Immature natural killer cell (primary cell): Measurements from ENCODE around the gene RUSC2. TPM values are rescaled to one million over a fixed set of nuclear protein-coding genes. Genes with fewer than 3 reads are reported as not detected.

Experiments used
- DNase-seq, 3 donors: peaks; one replicate each; pipeline ENCODE4 v3.0.0; 2022; ENCODE audit warnings: mixed read lengths in 1 of 3
- H3K27ac Mint-ChIP-seq, 6 donors: one replicate each; pipeline ENCODE4 v1.8.0; 2020; ENCODE audit warnings: mixed read lengths in 6 of 6, mild to moderate bottlenecking in 5 of 6, inconsistent platforms in 4 of 6, moderate library complexity in 3 of 6
- H3K27me3 Mint-ChIP-seq, 3 donors: one replicate each; pipeline ENCODE4 v1.8.0; 2020 to 2021; ENCODE audit warnings: low read depth in 3 of 3, mild to moderate bottlenecking in 3 of 3, mixed read lengths in 3 of 3, moderate library complexity in 3 of 3, inconsistent platforms in 1 of 3
- H3K36me3 Mint-ChIP-seq, 3 donors: one replicate each; pipeline ENCODE4 v1.8.0; 2020; ENCODE audit warnings: mixed read lengths in 3 of 3, inconsistent platforms in 2 of 3, mild to moderate bottlenecking in 2 of 3
- H3K4me1 Mint-ChIP-seq, 2 donors: one replicate each; pipeline ENCODE4 v1.8.0; 2020; ENCODE audit warnings: inconsistent platforms in 2 of 2, mild to moderate bottlenecking in 2 of 2, mixed read lengths in 2 of 2, moderate library complexity in 1 of 2
- H3K4me3 Mint-ChIP-seq, 5 donors: one replicate each; pipeline ENCODE4 v1.8.0; 2020; ENCODE audit warnings: mild to moderate bottlenecking in 5 of 5, mixed read lengths in 5 of 5, inconsistent platforms in 3 of 5, moderate library complexity in 3 of 5
- H3K9me3 Mint-ChIP-seq, 6 donors: one replicate each; pipeline ENCODE4 v1.8.0; 2020; ENCODE audit warnings: mild to moderate bottlenecking in 6 of 6, mixed read lengths in 6 of 6, inconsistent platforms in 4 of 6, moderate library complexity in 3 of 6
- polyA plus RNA-seq, 3 donors: library from polyadenylated mRNA; unstranded; fragments of 300-500 nt; fragmentation: Illumina TruSeq; gene quantifications; one replicate each; pipeline ENCODE4 v1.2.3, GENCODE V29; 2021

The RUSC2 gene
- polyA plus RNA-seq, 3 donors from 2014 or later = 0.44 to 0.69 TPM; not detected in 1

GRCh38 chr9:35500130-35500748, 10.3 kb downstream of the RUSC2 start:
- no peak for DNase-seq
- Mint-ChIP-seq H3K36me3 (no peaks in the 10 kb centered on the region), H3K4me3 (no peak overlapping the region), H3K4me1 (peaks cover 0 to 8% of the 10 kb centered on the region in 2 donors), H3K9me3 (no peaks in the 10 kb centered on the region), H3K27ac (no peak overlapping the region), H3K27me3 (peaks cover 0 to 3% (median 2%) of the 10 kb centered on the region in 3 donors)

DNA sequence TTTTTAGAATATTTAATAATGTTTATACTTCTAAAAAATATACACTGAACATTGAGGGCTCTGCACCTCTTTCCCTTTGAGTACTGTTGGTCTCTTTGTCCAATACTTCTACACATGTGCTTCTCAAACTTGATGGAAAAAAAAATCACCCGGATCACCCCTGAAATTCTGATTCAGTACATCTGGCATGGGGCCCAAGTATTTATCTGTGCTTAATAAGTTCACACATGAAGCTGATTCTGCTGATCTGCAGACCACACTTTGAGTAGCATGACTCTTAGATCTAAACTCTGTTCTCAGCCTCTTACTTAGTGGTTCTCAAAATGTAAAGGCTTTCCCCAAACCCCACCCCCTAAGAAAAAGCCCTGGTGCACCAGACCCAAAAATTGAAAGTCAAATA, 12.0 kb downstream of the RUSC2 start:
- Mint-ChIP-seq H3K27me3 (peaks cover 0 to 2% (median 0%) of the 10 kb centered on the region in 3 donors), H3K4me3 (no peak overlapping the region), H3K27ac (no peak overlapping the region), H3K9me3 (no peaks in the 10 kb centered on the region), H3K4me1 (peaks cover 0 to 8% of the 10 kb centered on the region in 2 donors), H3K36me3 (no peaks in the 10 kb centered on the region)
- no peak for DNase-seq

- Mint-ChIP-seq H3K9me3 (no peaks in the 10 kb centered on the region), H3K4me1 (no peaks in the 10 kb centered on the region), H3K36me3 (no peaks in the 10 kb centered on the region)
Measured at GRCh38 chr9:35506359-35506758, 16.4 kb downstream of the RUSC2 start.

GRCh38 chr9:35508069-35508468, 18.2 kb downstream of the RUSC2 start:
- H3K27me3 Mint-ChIP-seq = peaks cover 0 to 5% (median 0%) of the 10 kb centered on the region in 3 donors
- H3K36me3 Mint-ChIP-seq = no peaks in the 10 kb centered on the region
- no peak overlapping the region for H3K27ac Mint-ChIP-seq
- H3K9me3 Mint-ChIP-seq = no peaks in the 10 kb centered on the region
- H3K4me1 Mint-ChIP-seq = no peaks in the 10 kb centered on the region
- no peak overlapping the region for H3K4me3 Mint-ChIP-seq
- DNase-seq = no peak

More at GRCh38 chr9:35506359-35506758, 16.4 kb downstream of the RUSC2 start:
- no peak for DNase-seq
- Mint-ChIP-seq H3K27ac (peak overlapping the region in 1 of 6 donors; percentile 12), H3K4me3 (no peak overlapping the region), H3K27me3 (peaks cover 0 to 6% (median 0%) of the 10 kb centered on the region in 3 donors)

- H3K27ac Mint-ChIP-seq = no peak overlapping the region
- H3K4me3 Mint-ChIP-seq = no peak overlapping the region
- no peaks in the 10 kb centered on the region for H3K9me3 Mint-ChIP-seq
- no peaks in the 10 kb centered on the region for H3K4me1 Mint-ChIP-seq
- H3K27me3 Mint-ChIP-seq = peaks cover 0 to 4% (median 0%) of the 10 kb centered on the region in 3 donors
- no peaks in the 10 kb centered on the region for H3K36me3 Mint-ChIP-seq
- DNase-seq = no peak
Measured at GRCh38 chr9:35510383-35510753, 20.5 kb downstream of the RUSC2 start.

DNA sequence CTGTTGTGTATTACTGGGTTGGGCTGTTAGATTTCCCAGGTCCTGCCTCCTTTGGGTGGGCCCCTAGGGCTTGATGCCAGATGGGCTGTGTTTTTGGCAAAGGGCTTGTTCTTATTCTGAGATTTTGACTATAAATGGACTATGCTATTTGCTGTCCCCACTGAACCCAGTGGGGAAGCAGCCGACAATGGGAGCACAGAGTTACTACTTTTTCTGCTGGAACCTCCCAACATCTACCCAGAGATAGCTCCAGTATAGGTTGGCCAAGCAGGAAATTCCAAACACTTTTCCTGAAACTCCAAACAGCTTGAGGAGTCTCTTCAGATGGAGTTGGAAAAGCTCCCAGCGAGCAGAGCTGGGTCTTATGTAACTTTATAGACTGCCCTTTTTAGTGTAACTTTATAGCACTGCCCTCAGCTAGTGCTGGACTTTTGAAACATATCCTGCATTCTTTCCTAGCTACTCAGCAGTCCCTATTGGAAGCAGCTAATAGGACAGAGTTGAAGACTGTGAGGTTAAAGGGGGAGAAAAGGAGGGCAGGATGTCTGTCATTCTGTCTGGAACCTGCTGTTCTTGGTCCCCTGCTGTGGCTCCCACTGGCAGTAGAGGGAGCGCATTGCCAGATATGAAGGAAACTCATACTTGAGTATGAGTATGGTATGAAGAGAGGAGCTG, 21.0 kb downstream of the RUSC2 start:
- Mint-ChIP-seq H3K4me1 (no peaks in the 10 kb centered on the region), H3K27ac (no peak overlapping the region), H3K9me3 (no peaks in the 10 kb centered on the region), H3K27me3 (peaks cover 0 to 4% (median 0%) of the 10 kb centered on the region in 3 donors), H3K4me3 (no peak overlapping the region), H3K36me3 (no peaks in the 10 kb centered on the region)
- no peak for DNase-seq

GRCh38 chr9:35511453-35511852, 21.5 kb downstream of the RUSC2 start:
- DNase-seq = no peak
- Mint-ChIP-seq H3K36me3 (no peaks in the 10 kb centered on the region), H3K4me3 (no peak overlapping the region), H3K27ac (no peak overlapping the region), H3K27me3 (peaks cover 0 to 4% (median 0%) of the 10 kb centered on the region in 3 donors), H3K9me3 (no peaks in the 10 kb centered on the region), H3K4me1 (no peaks in the 10 kb centered on the region)

GRCh38 chr9:35515766-35516165, 25.9 kb downstream of the RUSC2 start:
- peaks cover 0 to 2% (median 0%) of the 10 kb centered on the region in 3 donors for H3K27me3 Mint-ChIP-seq
- no peak overlapping the region for H3K27ac Mint-ChIP-seq
- no peaks in the 10 kb centered on the region for H3K4me1 Mint-ChIP-seq
- no peaks in the 10 kb centered on the region for H3K36me3 Mint-ChIP-seq
- DNase-seq = no peak
- no peak overlapping the region for H3K4me3 Mint-ChIP-seq
- no peaks in the 10 kb centered on the region for H3K9me3 Mint-ChIP-seq

DNA sequence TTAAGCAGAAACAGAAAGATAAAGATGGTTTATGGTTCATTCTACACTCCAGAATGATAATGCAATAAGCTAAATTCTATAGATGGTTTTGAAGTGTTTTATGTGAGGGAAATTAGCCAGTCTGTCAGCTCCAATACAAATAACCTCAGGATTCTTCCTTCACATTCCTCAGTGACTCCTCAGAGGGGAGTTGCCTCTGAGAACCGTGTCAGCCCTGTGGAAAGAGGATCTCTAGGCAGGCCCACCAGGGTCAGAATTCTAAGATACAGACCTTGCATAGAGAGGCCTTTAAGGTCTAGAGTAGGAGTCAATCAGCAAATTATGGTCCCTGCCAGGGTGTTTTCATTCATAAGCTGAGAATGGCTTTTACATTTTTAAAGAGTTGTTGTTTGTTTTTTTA, 26.6 kb downstream of the RUSC2 start:
- no peaks in the 10 kb centered on the region for H3K4me1 Mint-ChIP-seq
- no peaks in the 10 kb centered on the region for H3K9me3 Mint-ChIP-seq
- no peak for DNase-seq
- H3K4me3 Mint-ChIP-seq = no peak overlapping the region
- no peak overlapping the region for H3K27ac Mint-ChIP-seq
- H3K36me3 Mint-ChIP-seq = no peaks in the 10 kb centered on the region
- peaks cover 0 to 2% (median 0%) of the 10 kb centered on the region in 3 donors for H3K27me3 Mint-ChIP-seq

- Mint-ChIP-seq H3K4me1 (no peaks in the 10 kb centered on the region), H3K27me3 (peaks cover 0 to 2% (median 0%) of the 10 kb centered on the region in 3 donors), H3K9me3 (no peaks in the 10 kb centered on the region), H3K36me3 (no peaks in the 10 kb centered on the region), H3K27ac (no peak overlapping the region), H3K4me3 (no peak overlapping the region)
- no peak for DNase-seq
Measured at GRCh38 chr9:35517131-35517530, 27.2 kb downstream of the RUSC2 start.

DNA sequence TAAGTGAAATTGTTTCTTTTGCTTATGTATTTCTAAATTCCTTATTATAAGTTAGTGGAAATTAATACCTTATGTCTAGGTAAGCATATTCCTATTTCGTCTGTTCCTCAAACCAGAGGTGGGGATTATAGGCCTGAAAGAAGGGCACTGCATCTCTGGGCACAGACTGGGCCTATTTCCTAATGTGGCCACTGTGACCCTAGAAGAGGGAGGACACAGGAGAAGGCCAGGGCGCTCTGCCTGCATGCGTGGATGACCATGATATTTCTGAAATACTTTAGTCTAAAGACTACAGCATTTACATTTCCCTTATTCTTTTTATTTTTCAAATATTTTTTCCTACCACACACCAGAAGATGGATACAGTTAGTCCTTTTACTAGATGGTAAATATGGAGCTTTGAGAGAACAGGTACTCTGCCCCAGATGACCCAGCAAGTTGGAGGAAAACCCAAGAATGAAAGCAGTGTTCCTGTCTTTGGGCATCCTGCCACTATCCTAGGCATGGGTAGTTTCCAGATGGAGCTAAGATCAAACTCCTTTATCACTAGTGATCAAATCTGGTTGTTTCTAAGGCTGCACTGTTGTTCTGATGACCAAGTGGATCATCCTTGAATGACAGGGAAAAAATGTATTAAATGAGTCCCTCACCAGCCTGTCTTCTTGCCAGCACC, 27.8 kb downstream of the RUSC2 start:
- H3K4me1 Mint-ChIP-seq = no peaks in the 10 kb centered on the region
- H3K4me3 Mint-ChIP-seq = no peak overlapping the region
- no peaks in the 10 kb centered on the region for H3K9me3 Mint-ChIP-seq
- peaks cover 0 to 2% (median 0%) of the 10 kb centered on the region in 3 donors for H3K27me3 Mint-ChIP-seq
- H3K36me3 Mint-ChIP-seq = no peaks in the 10 kb centered on the region
- DNase-seq = no peak
- H3K27ac Mint-ChIP-seq = no peak overlapping the region

DNA sequence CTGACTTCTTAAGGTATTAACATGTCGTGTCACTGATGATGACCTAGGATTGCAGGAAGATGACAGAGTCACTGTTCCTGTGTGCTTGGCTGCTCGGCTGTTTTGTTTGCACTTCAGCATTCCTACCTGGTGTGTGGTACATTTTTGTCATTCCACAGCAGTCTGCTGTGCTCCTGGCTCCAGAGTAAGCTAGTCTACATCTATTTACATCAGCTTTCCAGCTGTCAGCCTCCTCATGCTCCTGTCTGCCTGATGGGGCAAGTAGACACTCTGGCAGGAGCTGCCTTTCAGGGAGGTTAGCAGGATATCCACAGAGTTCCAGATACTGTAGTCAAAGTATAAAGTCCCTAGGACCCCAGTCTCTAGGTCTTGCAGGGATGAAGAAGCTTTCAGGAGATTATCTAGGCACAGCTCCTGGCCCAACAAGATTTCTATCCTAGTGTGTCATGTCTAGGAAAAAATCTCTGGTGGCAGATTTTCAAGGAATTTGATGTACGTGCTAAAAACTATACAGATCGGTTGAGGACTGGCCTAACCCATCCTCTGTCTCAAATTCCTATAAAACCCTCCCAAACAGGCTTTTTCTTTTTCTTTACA, 28.4 kb downstream of the RUSC2 start:
- Mint-ChIP-seq H3K4me1 (no peaks in the 10 kb centered on the region), H3K36me3 (no peaks in the 10 kb centered on the region), H3K9me3 (no peaks in the 10 kb centered on the region), H3K27ac (no peak overlapping the region), H3K4me3 (no peak overlapping the region), H3K27me3 (peaks cover 0 to 2% (median 0%) of the 10 kb centered on the region in 3 donors)
- no peak for DNase-seq

- no peaks in the 10 kb centered on the region for H3K9me3 Mint-ChIP-seq
- H3K36me3 Mint-ChIP-seq = no peaks in the 10 kb centered on the region
- no peaks in the 10 kb centered on the region for H3K4me1 Mint-ChIP-seq
- no peak for DNase-seq
- no peak overlapping the region for H3K27ac Mint-ChIP-seq
- H3K27me3 Mint-ChIP-seq = peaks cover 0 to 2% (median 0%) of the 10 kb centered on the region in 3 donors
- H3K4me3 Mint-ChIP-seq = no peak overlapping the region
Measured at GRCh38 chr9:35518981-35519679, 29.2 kb downstream of the RUSC2 start.
